ENCODE measurements around the gene DYNLRB2. TPM values are rescaled to one million over a fixed set of nuclear protein-coding genes. Genes with fewer than 3 reads are reported as not detected.

Gene DYNLRB2
- total and polyA plus RNA-seq, 2 of the 13 experiments (the other 11 are each of a cell fraction or from before 2014, with no cell fraction given), result not detected

- TF ChIP-seq ZBTB14 (CRISPR knock-in tag; IDR thresholded peaks at IDR 0.05), result peak; percentile 53; the same call in 1 of the 2 replicates
- TF ChIP-seq HOXA9 (CRISPR knock-in tag; IDR thresholded peaks at IDR 0.05; ENCODE audit: borderline replicate concordance), result 0 out of 2 replicates have a peak, but pooled peaks have one; percentile 55
- TF ChIP-seq FLYWCH1 (CRISPR knock-in tag; IDR thresholded peaks at IDR 0.05), result no peak
- TF ChIP-seq NR2F1 (CRISPR knock-in tag; IDR thresholded peaks at IDR 0.05), result no peak
- peak; percentile 48 for TF ChIP-seq CREB1 (IDR thresholded peaks at IDR 0.05)
- peak; percentile 50; the same call in 1 of the 2 replicates for TF ChIP-seq CREB1 (CRISPR knock-in tag; IDR thresholded peaks at IDR 0.05)
- peak; percentile 34; the same call in 1 of the 2 replicates for TF ChIP-seq AKNA (CRISPR knock-in tag; IDR thresholded peaks at IDR 0.05; ENCODE audit: borderline replicate concordance)
- TF ChIP-seq ZXDC (CRISPR knock-in tag; IDR thresholded peaks at IDR 0.05), result no peak; the same call in 1 of the 2 replicates
- peak; percentile 86; the same call in 1 of the 2 replicates for TF ChIP-seq TP53 (CRISPR knock-in tag; conservative IDR thresholded peaks at IDR 0.05)
- TF ChIP-seq TBX2 (CRISPR knock-in tag; IDR thresholded peaks at IDR 0.05; ENCODE audit: borderline replicate concordance), result peak; percentile 67
- TF ChIP-seq ZNF616 (CRISPR knock-in tag; IDR thresholded peaks at IDR 0.05; ENCODE audit: low read depth), result no peak
- peak; percentile 86 for TF ChIP-seq ZFP91 (CRISPR knock-in tag; IDR thresholded peaks at IDR 0.05; ENCODE audit: borderline replicate concordance)
- peak; percentile 68; the same call in 1 of the 2 replicates for TF ChIP-seq ZC3H13 (CRISPR knock-in tag; IDR thresholded peaks at IDR 0.05)
Observed at GRCh38 chr16:80540516-80541305, at the start of gene DYNLRB2 (continued).

Measured in HepG2 (cell line).